Transverse colon (tissue), 4 donors: ENCODE data around the gene IFT122. TPM values are rescaled to one million over a fixed set of nuclear protein-coding genes. Genes with fewer than 3 reads are reported as not detected.

Experiments
- DNase-seq: peaks from one replicate; pipeline ENCODE4 v3.0.0-alpha.2; 2019
- H3K27ac ChIP-seq, 4 donors: fragments of 200-600 bp; sonication (generic); 2 replicates each; pipeline ENCODE4 v1.5.1; 2016 to 2018; ENCODE audit warnings: inconsistent platforms in 4 of 4
- H3K27me3 ChIP-seq: fragments of 200-600 bp; sonication (generic); 2 replicates; pipeline ENCODE4 v1.5.1; 2017; ENCODE audit warnings: inconsistent platforms
- H3K36me3 ChIP-seq, 4 donors: fragments of 200-600 bp; sonication (generic); 2 replicates each; pipeline ENCODE4 v1.5.1; 2017 to 2019; ENCODE audit warnings: inconsistent platforms in 4 of 4
- H3K4me1 ChIP-seq, 4 donors: fragments of 200-600 bp; sonication (generic); 2 replicates each; pipeline ENCODE4 v1.5.1; 2017 to 2020; ENCODE audit warnings: inconsistent platforms in 4 of 4
- H3K4me3 ChIP-seq, 4 donors: fragments of 200-600 bp; sonication (generic); 1 replicate in 1 of 4; 2 replicates in 3 of 4; pipeline versions ENCODE4 v1.5.1 to v1.6.1; 2017 to 2019; ENCODE audit warnings: inconsistent platforms in 4 of 4
- H3K9me3 ChIP-seq, 2 donors: fragments of 200-600 bp; sonication (generic); 2 replicates each; pipeline ENCODE4 v1.5.1; 2017 to 2019; ENCODE audit warnings: inconsistent platforms in 2 of 2
- CTCF ChIP-seq, 5 experiments: fragments of 200-600 bp in 3 of 5; fragments of 450-650 bp in 2 of 5; sonication (generic) in 3 of 5; IDR thresholded peaks; 1 replicate in 2 of 5; 2 replicates in 3 of 5; pipeline ENCODE4 v1.5.1; 2016 to 2017; ENCODE audit warnings: antibody characterized with exemption in 5 of 5, inconsistent platforms in 3 of 5, mild to moderate bottlenecking in 2 of 5, moderate library complexity in 1 of 5
- EP300 ChIP-seq: sonication (generic); formaldehyde crosslinking; IDR thresholded peaks from one replicate; pipeline ENCODE4 v1.6.1; 2017; ENCODE audit warnings: antibody characterized with exemption, low read depth
- POLR2A ChIP-seq: fragments of 450-650 bp; IDR thresholded peaks from one replicate; pipeline ENCODE4 v1.6.1; 2016; ENCODE audit warnings: antibody characterized with exemption, mild to moderate bottlenecking, moderate library complexity
- POLR2AphosphoS5 ChIP-seq, 3 donors: sonication (generic); formaldehyde crosslinking; IDR thresholded peaks; one replicate each; pipeline ENCODE4 v1.6.1; 2016; ENCODE audit warnings: antibody characterized with exemption in 3 of 3
- WGBS, 2 donors: methylation state at CpG; one replicate each; pipeline ENCODE4 v1.1.5; 2018; ENCODE audit warnings: low coverage in 1 of 2; 5-methylcytosine and 5-hydroxymethylcytosine counted together
- in situ Hi-C, 4 donors: fragments of 200-750 bp; cut with MboI; loops; one replicate each; pipeline versions ENCODE4 v1.15.0 to v1.15.1; 2017; ENCODE audit warnings: low sequenced_read_pairs in 3 of 4, low pct_ligation_motif_present in 1 of 4, low pct_unique_long_range_greater_than_20kb in 1 of 4
- intact Hi-C: fragments of 100-400 bp; cut with DNase I; formaldehyde crosslinking; loops from one replicate; pipeline ENCODE4 v1.15.1; 2023; ENCODE audit warnings: low total_unique reads
- total RNA-seq, 4 donors: library from RNA; depleted of rRNA; stranded (reverse); fragments of >200 nt; gene quantifications; one replicate each; pipeline ENCODE4 v1.1.0, GENCODE V29; 2016

IFT122 gene
- total RNA-seq, 4 donors from 2014 or later = 15.0 to 77.6 (median 16.7) TPM

DNA sequence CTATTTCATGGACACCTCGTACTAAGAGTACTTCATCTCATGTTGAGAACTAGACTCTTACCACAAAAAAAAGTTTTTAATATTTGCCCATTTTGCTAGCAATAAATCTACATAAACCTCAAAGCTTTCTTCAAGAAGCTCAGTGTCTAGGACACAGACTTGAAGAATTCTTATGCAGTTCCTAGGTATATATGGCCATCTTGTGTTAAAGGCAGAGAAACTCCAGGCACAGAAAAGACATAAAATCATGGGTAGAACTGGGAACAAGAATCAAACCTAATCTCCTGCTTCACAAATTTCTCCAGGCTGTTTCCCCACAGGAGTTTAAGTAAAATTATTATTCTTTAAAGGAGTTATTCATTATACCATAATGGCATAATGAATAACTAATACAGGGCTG, 4.7 kb upstream of the IFT122 start:
- TF ChIP-seq POLR2A (no peak), EP300 (no peak)
- H3K4me3 ChIP-seq = no peak overlapping the region
- WGBS, 2 donors = 44 to 72% methylated on average over 1 of the region's 1 CpG
- in situ Hi-C loops = no loop called here
- peaks cover 5 to 53% (median 15%) of the 10 kb centered on the region in 4 donors for H3K4me1 ChIP-seq
- H3K36me3 ChIP-seq = peaks cover 0 to 41% (median 13%) of the 10 kb centered on the region in 4 donors
- DNase-seq = no peak
- intact Hi-C loops = no loop called here
- no peaks in the 10 kb centered on the region for H3K9me3 ChIP-seq
- H3K27me3 ChIP-seq = no peaks in the 10 kb centered on the region
- H3K27ac ChIP-seq = no peak overlapping the region

GRCh38 chr3:129439226-129439816, 703 bp upstream of the IFT122 start:
- intact Hi-C loops (no loop called here), in situ Hi-C loops (no loop called here)
- peaks cover 15 to 66% (median 32%) of the 10 kb centered on the region in 4 donors for H3K4me1 ChIP-seq
- H3K36me3 ChIP-seq = peaks cover 0 to 8% (median 0%) of the 10 kb centered on the region in 4 donors
- no peaks in the 10 kb centered on the region for H3K27me3 ChIP-seq
- no peaks in the 10 kb centered on the region for H3K9me3 ChIP-seq
- peak; percentile 64 for DNase-seq
- H3K4me3 ChIP-seq = peak overlapping the region; percentile 56 to 98 (median 76)
- WGBS, 2 donors = 0% methylated on average over 6 to 17 of the region's 17 CpGs
- no peak for TF ChIP-seq POLR2AphosphoS5 (IDR thresholded peaks at IDR 0.05)
- no peak for TF ChIP-seq EP300
- TF ChIP-seq POLR2A = no peak
- TF ChIP-seq CTCF (IDR thresholded peaks at IDR 0.05) = no peak
- peak overlapping the region; percentile 91 to 96 (median 92) for H3K27ac ChIP-seq

- in situ Hi-C loops = no loop called here
- Histone ChIP-seq H3K27ac (peak overlapping the region; percentile 91 to 96 (median 92)), H3K36me3 (peaks cover 0 to 8% (median 0%) of the 10 kb centered on the region in 4 donors), H3K27me3 (no peaks in the 10 kb centered on the region), H3K9me3 (no peaks in the 10 kb centered on the region), H3K4me3 (peak overlapping the region; percentile 58 to 98 (median 76)), H3K4me1 (peaks cover 15 to 53% (median 29%) of the 10 kb centered on the region in 4 donors)
- no peak for TF ChIP-seq CTCF (IDR thresholded peaks at IDR 0.05)
- TF ChIP-seq EP300 = no peak
- no peak for TF ChIP-seq POLR2A
- no peak for TF ChIP-seq POLR2AphosphoS5 (IDR thresholded peaks at IDR 0.05)
- DNase-seq = no peak
- intact Hi-C loops = no loop called here
- WGBS, 2 donors = 3 to 8% methylated on average over 8 to 9 of the region's 9 CpGs
Observed at GRCh38 chr3:129440618-129441190, 680 bp downstream of the IFT122 start.

DNA sequence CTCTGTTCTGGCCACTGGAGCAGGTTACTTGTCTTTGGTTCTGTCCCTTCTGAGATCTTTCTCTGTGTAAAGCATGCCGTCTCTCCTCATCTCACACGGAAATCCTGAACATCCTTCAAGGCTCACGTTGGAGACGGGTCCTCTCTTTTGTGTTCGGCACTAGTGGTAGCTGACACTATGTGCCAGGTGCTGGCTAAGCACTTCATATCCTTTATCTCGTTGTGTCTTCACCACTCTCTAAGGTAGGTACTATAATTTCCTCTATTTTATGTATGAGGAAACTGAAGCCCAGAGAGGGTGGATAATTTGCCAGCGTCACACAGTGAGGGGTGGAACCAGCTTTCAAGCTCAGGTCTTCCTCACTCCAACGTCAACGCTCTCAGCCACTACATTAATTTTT, 1.2 kb downstream of the IFT122 start:
- Histone ChIP-seq H3K27ac (peak overlapping the region; percentile 91 to 96 (median 92)), H3K4me1 (peaks cover 15 to 48% (median 26%) of the 10 kb centered on the region in 4 donors), H3K27me3 (no peaks in the 10 kb centered on the region), H3K4me3 (peak overlapping the region in 2 of 4 donors; percentile 60 to 98), H3K9me3 (no peaks in the 10 kb centered on the region), H3K36me3 (peaks cover 0 to 8% (median 0%) of the 10 kb centered on the region in 4 donors)
- in situ Hi-C loops (no loop called here), intact Hi-C loops (no loop called here)
- TF ChIP-seq POLR2A (no peak), POLR2AphosphoS5 (IDR thresholded peaks at IDR 0.05) (no peak), EP300 (no peak), CTCF (IDR thresholded peaks at IDR 0.05) (no peak)
- 38 to 50% methylated on average over 8 to 9 of the region's 9 CpGs for WGBS, 2 donors
- no peak for DNase-seq
